Activated CD4-positive, alpha-beta T cell treated with anti-CD3 and anti-CD28 coated beads, Interleukin-2, amount 50 U/mL, for 4 hours (primary cell): ENCODE measurements around the gene PHACTR3.

Source experiments
- DNase-seq, 2 experiments: peaks; one replicate each; pipeline ENCODE4 v3.0.0-alpha.2; 2020

The PHACTR3 gene

GRCh38 chr20:59575216-59575615 is 29.1 kb upstream of the PHACTR3 start:
- no peak for DNase-seq

GRCh38 chr20:59575653-59576052 is 28.7 kb upstream of the PHACTR3 start:
- no peak for DNase-seq

- DNase-seq = no peak
These were observed 28.0 kb upstream of the PHACTR3 start for GRCh38 chr20:59576216-59576953.

- DNase-seq = no peak
These were observed 27.1 kb upstream of the PHACTR3 start for GRCh38 chr20:59577037-59577808.

GRCh38 chr20:59577809-59578435 is 26.4 kb upstream of the PHACTR3 start:
- DNase-seq = no peak

- DNase-seq = no peak
These were observed 25.6 kb upstream of the PHACTR3 start for GRCh38 chr20:59578436-59579403.

- no peak for DNase-seq
These were observed 24.8 kb upstream of the PHACTR3 start for GRCh38 chr20:59579404-59580145.

GRCh38 chr20:59580146-59580946 is 24.0 kb upstream of the PHACTR3 start:
- DNase-seq = no peak

GRCh38 chr20:59580991-59581401 is 23.3 kb upstream of the PHACTR3 start:
- DNase-seq = no peak

- DNase-seq = no peak
These were observed 22.2 kb upstream of the PHACTR3 start for GRCh38 chr20:59581993-59582679.

- DNase-seq = no peak
These were observed 20.7 kb upstream of the PHACTR3 start for GRCh38 chr20:59583428-59584277.

- DNase-seq = no peak
These were observed 19.9 kb upstream of the PHACTR3 start for GRCh38 chr20:59584278-59584925.

GRCh38 chr20:59585714-59586409 is 18.5 kb upstream of the PHACTR3 start:
- DNase-seq = no peak

GRCh38 chr20:59586613-59587012 is 17.7 kb upstream of the PHACTR3 start:
- DNase-seq = no peak

- no peak for DNase-seq
These were observed 16.8 kb upstream of the PHACTR3 start for GRCh38 chr20:59587570-59587969.

- DNase-seq = no peak
These were observed 16.0 kb upstream of the PHACTR3 start for GRCh38 chr20:59588236-59588855.

GRCh38 chr20:59589086-59589684 is 15.2 kb upstream of the PHACTR3 start:
- DNase-seq = no peak
